Activated CD4-positive, alpha-beta T cell treated with anti-CD3 and anti-CD28 coated beads for 4 hours (primary cell): ENCODE results near the gene PLIN5.
"Not testable (repeated sequence)": the region's sequence is repeated elsewhere in the genome, so short reads cannot be mapped to it uniquely, and the experiment has no call there.

ENCODE experiments used
- DNase-seq, 2 donors: peaks; one replicate each; pipeline ENCODE4 v3.0.0-alpha.2; 2020

Gene PLIN5

GRCh38 chr19:4542896-4543841 lies 8.1 kb upstream of the PLIN5 start:
- DNase-seq: no peak

- DNase-seq: not testable (repeated sequence)
Observed at GRCh38 chr19:4541806-4542145, 6.8 kb upstream of the PLIN5 start.

- no peak for DNase-seq
Observed at GRCh38 chr19:4541114-4541805, 6.2 kb upstream of the PLIN5 start.

- peak in 1 of 2 donors; percentile 22 for DNase-seq
Observed at GRCh38 chr19:4539693-4540581, 4.9 kb upstream of the PLIN5 start, which contains the start of gene LRG1. Gene LRG1, minus strand, starts transcription at chr19:4540036. Its CDS starts 23 bp downstream, at chr19:4540013.

GRCh38 chr19:4539169-4539692 lies 4.2 kb upstream of the PLIN5 start:
- DNase-seq: no peak

- DNase-seq: no peak
Observed at GRCh38 chr19:4538601-4538954, 3.6 kb upstream of the PLIN5 start.

- no peak for DNase-seq
Observed at GRCh38 chr19:4537953-4538600, 3.1 kb upstream of the PLIN5 start.

GRCh38 chr19:4536798-4537197 lies 1.8 kb upstream of the PLIN5 start:
- no peak for DNase-seq

GRCh38 chr19:4533835-4534424 lies 1.1 kb downstream of the PLIN5 start:
- DNase-seq: no peak

GRCh38 chr19:4533334-4533733 lies 1.7 kb downstream of the PLIN5 start:
- DNase-seq: no peak

GRCh38 chr19:4531562-4532165 lies 3.4 kb downstream of the PLIN5 start:
- DNase-seq: no peak

GRCh38 chr19:4529924-4530522 lies 5.0 kb downstream of the PLIN5 start:
- DNase-seq: no peak

- DNase-seq: no peak
Observed at GRCh38 chr19:4528843-4529242, 6.2 kb downstream of the PLIN5 start.

- DNase-seq: not testable (repeated sequence)
Observed at GRCh38 chr19:4527377-4527776, 7.6 kb downstream of the PLIN5 start.

GRCh38 chr19:4525563-4526002 lies 9.4 kb downstream of the PLIN5 start:
- DNase-seq: no peak

- DNase-seq: peak; percentile 53 to 69
Observed at GRCh38 chr19:4524808-4525562, 10.0 kb downstream of the PLIN5 start.

GRCh38 chr19:4523306-4524110 lies 11.5 kb downstream of the PLIN5 start:
- DNase-seq: peak in 1 of 2 donors; percentile 32

- DNase-seq: no peak
Observed at GRCh38 chr19:4522291-4523002, 12.6 kb downstream of the PLIN5 start.

- DNase-seq: no peak
Observed at GRCh38 chr19:4521888-4522242, 13.2 kb downstream of the PLIN5 start.
